Measurements from ENCODE around the gene ITM2C.

ITM2C gene

GRCh38 chr2:230901006-230901405 lies 36.3 kb downstream of the ITM2C start:
- peaks cover 8% of the 10 kb centered on the region for H3K27me3 ChIP-seq (replicated peaks)
- H3K4me3 ChIP-seq (ENCODE audit: low read depth, low read length): no peak overlapping the region
- no peak for TF ChIP-seq CTCF (IDR thresholded peaks at IDR 0.05; ENCODE audit: low read depth, low read length, missing control alignments)
- H3K36me3 ChIP-seq (replicated peaks): no peaks in the 10 kb centered on the region
- in situ Hi-C loops (cut with HindIII; ENCODE audit: low pct_ligation_motif_present, low sequenced_read_pairs): no loop called here
- H3K27ac ChIP-seq: no peak overlapping the region
- DNase-seq: no peak

DNA sequence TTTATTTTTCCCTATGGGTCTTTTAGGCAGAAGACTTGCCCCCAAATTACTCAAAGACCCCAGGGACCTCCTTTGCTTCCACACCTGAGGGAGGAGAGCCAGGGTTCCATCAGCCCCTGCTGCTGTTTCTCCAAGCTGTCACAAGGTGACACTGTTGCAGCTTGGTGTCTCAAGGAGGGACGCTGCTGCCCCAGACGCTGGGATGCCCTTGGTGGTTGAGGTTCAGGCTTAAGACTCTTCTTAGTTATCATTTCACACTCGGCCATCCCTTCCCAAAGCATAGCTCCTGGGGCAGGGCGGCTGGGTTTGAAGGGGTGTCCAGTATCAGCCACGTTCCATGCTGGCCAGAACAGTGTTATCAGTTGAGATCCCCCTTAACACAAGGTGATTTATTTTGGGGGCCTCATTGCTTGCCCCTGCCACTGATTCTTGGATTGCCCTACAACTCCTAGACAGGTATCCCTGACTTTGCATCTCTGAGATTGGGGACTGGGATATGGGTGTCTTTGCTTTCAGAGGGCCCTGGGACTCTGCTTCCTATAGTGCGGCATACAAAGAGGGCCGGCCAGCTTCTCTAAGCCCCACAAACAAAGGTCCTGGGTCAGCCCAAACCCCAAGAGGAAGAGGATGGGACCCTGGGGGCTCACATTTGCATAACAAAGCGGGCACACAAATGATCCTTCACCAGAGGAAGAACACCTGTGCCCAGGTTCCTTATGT lies 37.6 kb downstream of the ITM2C start:
- peak; percentile 49 for DNase-seq

DNA sequence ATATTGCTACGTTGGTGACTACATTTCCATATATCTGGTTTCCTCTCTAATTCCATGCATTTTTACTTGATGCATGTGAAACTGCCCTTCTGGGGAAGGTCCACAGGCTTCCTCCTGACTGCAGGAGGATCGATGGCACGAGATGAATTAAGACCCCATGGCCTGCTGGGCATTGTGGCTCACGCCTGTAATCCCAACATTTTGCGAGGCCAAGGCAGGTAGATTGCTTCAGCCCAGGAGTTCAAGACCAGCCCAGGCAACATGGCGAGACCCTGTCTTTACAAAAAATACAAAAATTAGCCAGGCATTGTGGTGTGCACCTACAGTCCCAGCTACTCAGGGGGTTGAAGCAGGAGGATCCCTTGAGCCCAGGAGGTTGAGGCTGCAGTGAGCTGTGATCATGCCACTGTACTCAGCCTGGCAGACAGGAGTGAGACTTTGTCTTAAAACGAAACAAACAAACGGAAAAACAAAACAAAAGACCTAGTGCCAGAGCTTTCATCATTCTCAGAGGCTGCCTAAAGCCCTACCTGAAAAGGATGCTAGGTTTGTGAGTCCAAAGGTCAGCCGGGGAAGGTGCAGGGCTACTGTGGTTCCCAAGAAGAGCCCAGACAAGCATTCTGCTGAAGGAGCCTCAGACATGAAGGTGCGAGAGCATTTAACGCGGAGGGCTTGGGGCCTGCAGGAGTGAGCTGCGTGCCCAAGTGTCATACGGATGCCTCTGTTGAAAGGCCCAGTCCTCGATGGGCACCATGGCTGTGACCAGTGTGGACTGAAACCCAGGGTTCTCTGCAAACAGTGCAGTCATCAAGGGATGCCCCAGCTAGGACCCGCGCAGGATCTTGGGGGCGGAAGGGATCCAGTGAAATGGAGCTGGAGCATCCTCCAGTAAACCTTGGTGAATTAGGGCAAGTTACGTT lies 38.7 kb downstream of the ITM2C start:
- no peak overlapping the region for H3K27ac ChIP-seq
- H3K4me3 ChIP-seq (ENCODE audit: low read depth, low read length): no peak overlapping the region
- H3K27me3 ChIP-seq (replicated peaks): peaks cover 8% of the 10 kb centered on the region
- no peaks in the 10 kb centered on the region for H3K36me3 ChIP-seq (replicated peaks)
- TF ChIP-seq CTCF (IDR thresholded peaks at IDR 0.05; ENCODE audit: low read depth, low read length, missing control alignments): no peak
- DNase-seq: no peak
- in situ Hi-C loops (cut with HindIII; ENCODE audit: low pct_ligation_motif_present, low sequenced_read_pairs): no loop called here

More for the DNA sequence above, 37.6 kb downstream of the ITM2C start:
- in situ Hi-C loops (cut with HindIII; ENCODE audit: low pct_ligation_motif_present, low sequenced_read_pairs): no loop called here
- Histone ChIP-seq H3K4me3 (ENCODE audit: low read depth, low read length) (no peak overlapping the region), H3K27ac (no peak overlapping the region), H3K27me3 (replicated peaks) (peaks cover 8% of the 10 kb centered on the region), H3K36me3 (replicated peaks) (no peaks in the 10 kb centered on the region)
- TF ChIP-seq CTCF (IDR thresholded peaks at IDR 0.05; ENCODE audit: low read depth, low read length, missing control alignments): peak; percentile 96

GRCh38 chr2:230904856-230905447 lies 40.2 kb downstream of the ITM2C start:
- no peak overlapping the region for H3K4me3 ChIP-seq (ENCODE audit: low read depth, low read length)
- DNase-seq: no peak
- in situ Hi-C loops (cut with HindIII; ENCODE audit: low pct_ligation_motif_present, low sequenced_read_pairs): no loop called here
- no peaks in the 10 kb centered on the region for H3K36me3 ChIP-seq (replicated peaks)
- no peak for TF ChIP-seq CTCF (IDR thresholded peaks at IDR 0.05; ENCODE audit: low read depth, low read length, missing control alignments)
- no peak overlapping the region for H3K27ac ChIP-seq
- peaks cover 2% of the 10 kb centered on the region for H3K27me3 ChIP-seq (replicated peaks)

DNA sequence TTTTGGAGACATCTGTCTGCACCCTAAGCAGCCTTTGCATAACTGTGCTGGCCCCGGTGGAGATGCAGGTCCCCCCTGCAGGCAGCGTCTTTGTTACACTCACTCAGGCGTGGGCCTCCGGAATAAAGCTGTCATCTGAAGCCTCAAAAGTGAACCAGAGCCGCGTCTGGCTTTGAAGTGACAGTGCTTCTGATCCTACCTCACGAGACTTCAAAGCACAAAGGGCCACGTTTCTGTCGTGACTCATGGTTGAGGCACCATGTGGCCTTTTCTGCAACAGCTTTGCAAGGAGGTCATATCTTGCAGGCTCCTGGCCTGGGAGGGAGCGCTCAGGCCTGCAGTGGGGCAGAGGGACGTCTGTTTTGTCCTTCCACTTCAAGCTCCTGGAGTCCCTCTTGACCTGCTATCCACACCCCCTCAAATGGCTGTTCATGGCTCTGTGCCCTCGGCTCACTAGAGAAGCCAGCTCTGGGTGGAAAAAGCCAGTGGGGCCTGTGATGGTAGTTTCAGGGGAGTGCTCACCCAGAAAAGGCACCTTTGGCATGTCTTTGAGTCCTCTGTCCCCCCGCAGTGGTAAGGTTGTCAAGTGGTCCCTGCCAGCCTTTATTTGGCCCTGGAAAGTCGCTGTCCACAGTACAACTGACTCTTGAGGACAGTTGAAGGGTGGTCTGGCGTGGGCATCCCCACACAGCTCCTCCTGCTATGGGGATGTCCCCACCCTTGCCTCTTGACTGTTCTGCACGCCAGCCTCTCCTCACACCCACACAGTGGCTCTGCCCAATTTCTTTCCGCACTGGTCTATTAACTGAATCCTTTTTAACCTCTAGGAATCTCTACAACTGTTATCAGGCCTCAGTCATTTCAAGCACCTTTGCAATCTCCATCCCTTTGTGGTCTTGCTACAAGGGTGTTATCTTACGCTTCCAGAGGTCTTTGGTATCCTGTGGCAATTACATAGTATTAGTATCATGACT lies 41.0 kb downstream of the ITM2C start:
- no peak overlapping the region for H3K27ac ChIP-seq
- no peak for TF ChIP-seq CTCF (IDR thresholded peaks at IDR 0.05; ENCODE audit: low read depth, low read length, missing control alignments)
- H3K4me3 ChIP-seq (ENCODE audit: low read depth, low read length): no peak overlapping the region
- H3K27me3 ChIP-seq (replicated peaks): peaks cover 2% of the 10 kb centered on the region
- DNase-seq: peak; percentile 15
- in situ Hi-C loops (cut with HindIII; ENCODE audit: low pct_ligation_motif_present, low sequenced_read_pairs): no loop called here
- H3K36me3 ChIP-seq (replicated peaks): no peaks in the 10 kb centered on the region
